Stimulated activated CD4-positive, alpha-beta T cell treated with anti-CD3 and anti-CD28 coated beads, Interleukin-4, amount 100 ng/mL, for 24 hours (primary cell): ENCODE measurements around the gene CMTM8.
"Not testable (repeated sequence)": the region's sequence is repeated elsewhere in the genome, so short reads cannot be mapped to it uniquely, and the experiment has no call there.

ENCODE experiments used
- DNase-seq: peaks from one replicate; pipeline ENCODE4 v3.0.0-alpha.2; 2020

Gene CMTM8

DNA sequence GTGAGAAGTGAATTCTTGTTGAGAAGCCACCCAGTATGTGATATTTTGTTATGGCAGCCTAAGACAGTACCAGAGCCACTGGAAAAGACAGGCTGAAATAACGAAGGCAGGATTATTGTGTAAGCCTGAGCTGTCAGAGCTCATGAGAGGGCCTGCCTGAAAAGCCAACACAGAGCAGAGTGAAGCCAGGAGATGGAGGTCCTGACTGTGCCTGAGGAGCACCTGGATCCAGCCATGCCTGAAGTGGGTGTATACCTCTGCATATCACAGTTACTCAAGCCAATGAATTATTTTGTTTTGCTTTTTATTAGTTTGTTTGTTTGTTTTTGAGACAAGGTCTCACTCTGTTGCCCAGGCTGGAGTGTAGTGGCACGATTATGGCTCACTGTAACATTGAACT lies 149.0 kb downstream of the CMTM8 start:
- no peak for DNase-seq

DNA sequence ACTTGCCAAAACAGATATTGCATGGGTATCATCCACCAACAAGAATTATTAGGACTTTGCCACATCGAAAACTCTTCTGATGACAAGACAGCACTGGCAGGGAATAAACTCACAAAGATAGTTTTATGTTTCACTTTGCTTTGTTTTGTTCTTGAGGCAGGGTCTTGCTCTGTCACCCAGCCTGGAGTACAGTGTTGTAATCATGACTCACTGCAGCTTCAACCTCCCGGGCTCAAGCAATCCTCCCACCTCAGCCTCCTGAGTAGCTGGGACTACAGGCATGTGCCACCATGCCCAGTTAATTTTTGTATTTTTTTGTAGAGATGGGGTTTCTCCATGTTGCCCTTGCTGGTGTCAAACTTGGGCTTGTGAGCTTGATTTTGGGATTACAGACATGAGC lies 151.1 kb downstream of the CMTM8 start:
- DNase-seq: not testable (repeated sequence)

- DNase-seq: peak; percentile 64
Measured at GRCh38 chr3:32391643-32392535, 153.4 kb downstream of the CMTM8 start, which contains the start of gene CMTM7. TSS of gene CMTM7 (plus strand) at chr3:32391853. CDS start at chr3:32391907, 54 bp downstream.

- peak; percentile 36 for DNase-seq
Measured at GRCh38 chr3:32392536-32393302, 154.2 kb downstream of the CMTM8 start.

DNA sequence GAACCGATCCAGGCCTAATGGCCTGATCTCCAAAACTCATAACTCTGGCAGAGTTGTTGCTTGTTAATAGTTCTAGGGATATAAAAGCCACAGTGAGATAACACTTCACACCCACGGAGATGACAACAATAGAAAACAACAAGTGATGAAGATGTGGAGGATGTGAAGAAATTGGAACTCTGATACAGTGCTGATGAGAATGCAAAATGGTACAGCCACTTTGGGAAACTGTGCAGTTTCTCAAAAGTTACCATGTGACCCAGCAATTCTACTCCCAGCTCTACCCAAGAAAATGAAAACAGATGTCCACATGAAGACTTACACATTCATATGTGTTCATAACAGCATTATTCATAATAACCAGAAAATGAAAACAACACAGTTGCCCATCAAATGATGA lies 157.0 kb downstream of the CMTM8 start:
- no peak for DNase-seq

DNA sequence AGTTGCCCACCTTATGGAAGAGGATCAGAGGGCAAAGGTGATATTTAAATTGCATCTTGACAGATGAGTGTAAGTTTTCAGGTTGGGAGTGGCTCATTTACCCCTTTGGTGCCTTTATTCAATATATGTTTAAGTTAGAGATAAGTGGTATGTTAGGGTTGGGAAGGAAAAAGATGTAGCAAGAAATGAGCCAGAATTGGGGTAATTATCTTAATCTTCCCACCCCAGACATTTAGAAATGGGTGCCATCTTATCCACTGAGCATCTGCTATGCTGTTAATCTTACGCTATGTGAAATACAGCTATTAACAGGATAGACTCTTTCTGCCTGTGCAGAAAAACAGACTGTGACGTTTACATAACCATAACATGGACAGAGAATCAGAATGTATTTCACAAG lies 159.5 kb downstream of the CMTM8 start:
- no peak for DNase-seq

DNA sequence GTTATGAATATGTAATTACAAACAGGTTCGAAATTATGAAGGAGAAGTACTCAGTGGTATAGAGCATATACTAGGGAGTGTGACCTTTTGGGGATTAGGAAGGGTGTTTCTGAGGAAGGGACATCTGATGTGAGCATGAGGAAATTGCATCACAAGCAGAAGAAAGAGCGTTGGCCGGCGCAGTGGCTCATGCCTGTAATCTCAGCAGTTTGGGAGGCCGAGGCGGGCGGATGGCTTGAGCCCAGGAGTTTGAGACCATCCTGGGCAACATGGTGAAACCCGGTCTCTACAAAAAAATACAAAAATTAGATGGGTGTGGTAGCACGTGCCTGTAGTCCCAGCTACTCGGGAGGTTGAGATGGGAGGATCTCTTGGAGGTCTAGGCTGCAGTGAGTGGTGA lies 160.1 kb downstream of the CMTM8 start:
- DNase-seq: no peak

DNA sequence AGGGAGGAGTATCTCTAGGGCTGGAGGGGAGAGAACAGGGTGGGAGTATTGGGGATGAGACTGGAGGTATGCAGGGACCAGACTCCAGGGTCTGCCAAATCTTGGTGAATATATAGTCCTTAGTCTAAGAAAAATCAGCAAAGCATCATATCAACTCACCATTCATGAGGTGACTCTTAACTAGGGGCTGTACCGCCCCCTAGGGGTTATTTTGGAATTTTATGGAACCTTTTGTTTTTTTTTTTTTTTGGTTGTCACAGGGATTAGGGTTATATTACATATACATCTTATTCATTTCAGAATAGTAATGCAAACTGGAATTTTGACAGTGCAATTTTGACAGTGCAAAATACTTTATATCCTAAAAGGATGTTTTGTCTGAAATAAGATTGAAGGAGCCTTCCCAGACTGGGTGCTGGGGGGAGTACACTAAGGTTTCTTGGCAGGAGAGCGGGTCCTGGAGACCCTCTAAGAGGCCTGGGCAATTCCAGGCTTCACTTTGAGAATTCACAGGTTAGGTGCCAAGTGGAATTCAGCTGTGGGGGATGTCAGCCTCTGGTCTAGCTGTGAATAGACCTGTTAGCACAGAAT lies 160.6 kb downstream of the CMTM8 start:
- peak; percentile 54 for DNase-seq

GRCh38 chr3:32401126-32401525 lies 162.6 kb downstream of the CMTM8 start:
- DNase-seq: no peak

DNA sequence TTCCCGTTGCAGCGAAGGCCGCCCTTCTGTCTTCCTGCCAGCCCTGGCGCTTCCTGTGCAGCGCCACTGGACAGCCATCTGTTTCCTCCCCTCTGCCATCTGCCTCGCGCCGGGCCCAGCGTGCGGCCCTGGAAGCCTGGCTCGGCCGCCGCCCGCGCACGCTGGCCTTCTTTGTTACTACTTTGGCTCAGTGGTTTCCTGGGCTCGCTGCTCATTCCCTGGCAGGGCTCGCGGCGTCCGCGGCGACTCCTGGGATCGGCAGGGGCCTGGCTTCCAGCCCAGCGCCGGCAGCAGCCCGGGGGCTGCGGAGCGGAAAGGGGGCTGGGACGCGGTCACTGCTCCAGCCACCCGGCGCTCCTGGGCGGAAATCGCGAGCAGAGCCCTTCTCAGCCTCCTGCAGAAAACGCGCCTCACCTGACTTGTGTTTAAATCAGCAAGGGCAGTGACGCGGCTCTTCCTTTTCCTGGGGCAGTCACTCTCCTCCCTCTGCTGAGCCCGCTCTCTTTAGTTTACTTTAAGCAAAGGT lies 163.1 kb downstream of the CMTM8 start:
- peak; percentile 55 for DNase-seq

DNA sequence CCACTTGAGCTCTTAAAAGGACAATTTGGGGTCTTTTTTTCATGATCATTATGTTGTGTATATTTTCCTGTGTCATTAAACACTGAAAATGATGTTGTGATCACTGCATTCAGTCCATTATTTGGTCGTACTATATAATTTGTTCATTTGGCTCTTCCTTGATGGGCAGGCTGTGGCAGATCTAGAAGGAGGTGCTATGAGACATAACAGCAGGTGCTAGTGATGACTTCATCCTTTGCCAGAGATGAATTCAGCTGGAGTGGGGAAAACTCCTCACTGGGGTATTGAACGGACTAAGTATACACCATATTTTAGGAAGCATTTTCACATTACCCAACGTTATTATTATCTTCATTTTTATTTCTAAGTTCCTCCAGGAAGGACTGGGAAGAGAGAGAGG lies 165.2 kb downstream of the CMTM8 start:
- no peak for DNase-seq

DNA sequence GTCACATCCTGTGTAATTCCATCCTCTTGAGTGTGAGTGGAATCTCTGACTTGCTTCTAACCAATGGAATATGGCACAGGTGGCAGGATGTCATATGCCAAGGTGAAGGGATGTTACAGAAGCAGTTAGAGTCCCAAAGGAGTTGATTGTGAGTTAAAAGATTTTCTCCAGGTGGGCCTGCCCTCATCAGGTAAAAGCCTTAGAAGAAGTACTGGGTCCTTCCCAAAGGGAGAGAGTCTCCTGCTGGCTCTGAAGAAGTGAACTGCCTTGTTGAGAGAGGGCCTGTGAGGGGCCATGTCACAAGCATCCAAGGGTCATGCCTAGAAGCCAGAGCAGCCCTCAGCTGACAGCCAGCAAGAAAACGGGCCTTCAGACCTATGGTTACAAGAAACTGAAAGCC lies 166.2 kb downstream of the CMTM8 start:
- no peak for DNase-seq

- DNase-seq: no peak
Measured at GRCh38 chr3:32405155-32405554, 166.7 kb downstream of the CMTM8 start.

DNA sequence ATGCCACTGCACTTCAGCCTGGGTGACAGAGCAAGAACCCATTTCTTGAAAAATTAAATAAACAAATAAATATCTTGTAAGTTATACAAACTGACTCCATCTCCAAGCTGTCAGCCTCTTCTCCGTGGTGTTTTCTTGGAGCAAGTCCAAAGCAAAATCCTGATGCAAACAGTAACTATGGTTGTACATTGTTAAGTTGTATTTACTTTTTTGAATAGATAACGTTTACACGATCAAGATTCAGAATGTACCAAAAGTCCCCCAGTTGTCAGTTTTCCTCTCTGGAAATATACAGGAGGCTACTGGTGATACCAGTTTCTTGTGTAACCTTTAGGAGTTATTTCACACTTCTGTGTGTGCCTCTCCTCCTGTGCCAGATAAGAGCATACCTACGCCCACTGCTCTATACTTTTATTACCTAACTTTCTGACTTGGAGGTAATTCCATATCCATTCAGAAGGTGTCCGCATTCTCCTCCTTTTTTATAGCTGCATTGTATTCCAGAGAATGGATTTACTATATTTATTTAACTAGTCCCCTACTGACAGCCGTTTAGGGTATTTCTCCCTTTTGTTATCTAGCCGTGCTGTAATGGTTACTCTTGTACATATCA lies 167.3 kb downstream of the CMTM8 start:
- no peak for DNase-seq

DNA sequence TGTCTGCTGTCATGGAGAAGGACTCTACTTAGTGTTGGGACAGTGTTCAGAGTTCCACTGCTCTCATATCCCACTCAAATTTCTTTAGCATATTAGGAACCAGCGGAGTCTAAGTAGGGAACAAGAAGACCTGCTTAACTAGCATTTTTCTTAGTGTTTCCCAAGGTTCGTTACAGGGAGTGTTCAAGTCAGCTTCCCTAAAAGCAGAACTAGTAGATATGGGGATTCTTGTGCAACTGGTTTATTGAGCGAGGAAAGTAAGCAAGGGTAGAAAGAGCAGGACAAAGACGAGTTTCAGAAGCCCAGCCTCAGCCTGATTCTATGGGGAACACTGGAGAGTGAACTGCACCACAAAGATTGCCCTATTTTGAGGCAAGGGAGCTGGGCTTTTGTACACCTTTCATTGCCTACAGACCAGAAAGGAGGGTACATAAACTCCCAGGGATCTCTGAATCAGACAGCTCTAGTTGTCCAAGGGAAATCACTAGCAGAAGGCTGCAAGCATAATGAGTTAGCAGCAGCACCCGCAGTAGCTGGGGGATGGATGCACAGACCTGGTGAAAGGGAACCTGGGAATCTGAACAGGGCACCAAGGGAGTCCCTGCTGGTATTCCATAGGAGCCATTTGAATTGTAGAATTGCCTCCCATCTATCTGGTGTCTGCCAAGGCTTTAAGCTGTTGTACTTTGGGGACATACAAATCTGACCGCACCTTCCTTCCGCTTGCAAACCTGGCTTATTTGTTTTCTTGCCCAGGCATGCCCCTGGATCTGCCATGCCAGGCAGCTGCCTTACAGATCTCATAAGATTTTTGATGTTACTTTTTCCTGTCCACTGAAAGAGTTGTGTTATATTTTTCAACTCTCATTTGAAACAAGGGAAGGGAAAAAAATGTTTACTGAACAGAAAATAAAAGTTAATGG lies 168.3 kb downstream of the CMTM8 start:
- DNase-seq: no peak

GRCh38 chr3:32410367-32411246 lies 172.1 kb downstream of the CMTM8 start:
- no peak for DNase-seq

DNA sequence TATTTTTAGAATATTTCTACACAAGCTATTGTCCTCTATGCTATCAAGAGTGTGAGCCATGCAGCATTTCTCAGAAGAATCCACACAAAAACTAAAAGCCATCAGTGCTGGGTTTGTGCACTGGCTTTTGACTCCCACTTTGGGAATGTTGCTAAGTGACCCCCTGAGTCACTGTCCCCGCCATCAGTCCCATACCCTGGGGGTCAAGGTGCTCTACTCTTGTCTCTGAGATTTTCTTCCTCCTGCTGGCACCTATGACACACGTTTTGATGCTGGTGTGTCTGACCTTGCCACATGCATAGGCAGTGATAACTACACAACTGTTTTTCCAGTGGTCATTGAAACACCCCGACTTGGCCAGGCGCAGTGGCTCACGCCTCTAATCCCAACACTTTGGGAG lies 173.0 kb downstream of the CMTM8 start:
- DNase-seq: no peak

GRCh38 chr3:32412887-32413286 lies 174.4 kb downstream of the CMTM8 start:
- no peak for DNase-seq

DNA sequence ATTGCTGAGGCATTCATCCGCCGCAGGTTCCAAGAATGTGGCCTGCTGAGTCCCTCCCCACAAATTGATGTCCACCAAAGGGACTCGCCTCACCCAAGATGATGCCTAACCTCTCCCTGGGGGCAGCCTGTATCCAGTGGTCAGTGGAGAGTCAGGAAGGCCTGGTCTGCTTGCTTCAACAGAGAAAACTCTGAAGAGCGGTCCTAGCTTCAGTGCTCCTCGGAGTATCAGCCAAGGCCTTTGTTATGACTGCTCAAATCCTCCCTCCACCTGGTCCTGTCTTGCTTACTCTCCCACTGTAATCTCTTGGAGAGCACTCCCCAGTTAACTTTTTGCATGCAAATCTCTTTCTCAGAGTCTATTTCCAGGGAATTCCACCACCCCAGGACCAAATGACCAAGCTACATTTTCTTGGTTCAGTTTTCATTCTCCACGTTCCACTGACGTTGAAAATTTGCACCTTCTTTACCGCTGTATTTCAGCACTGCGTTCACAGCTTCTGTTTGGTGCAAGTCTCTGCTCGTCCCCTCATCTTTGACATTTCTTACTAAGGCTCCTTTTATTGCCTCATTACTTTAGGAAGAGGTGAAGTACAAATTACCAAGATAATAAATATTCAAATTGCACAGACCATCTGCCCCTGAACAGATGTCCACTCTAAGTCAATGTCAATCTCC lies 175.5 kb downstream of the CMTM8 start:
- DNase-seq: no peak
